GM21717 (cell line): Measurements from ENCODE around the gene TRIAP1.
"Not testable (repeated sequence)": the region's sequence is repeated elsewhere in the genome, so short reads cannot be mapped to it uniquely, and the experiment has no call there.

Experiments
- ATAC-seq: cut with Tn5 transposase; IDR thresholded peaks from one replicate; pipeline ENCODE4 v1.9.1; 2021; ENCODE audit warnings: mild to moderate bottlenecking, moderate library complexity; ENCODE audit not compliant: unreplicated experiment

Gene TRIAP1

DNA sequence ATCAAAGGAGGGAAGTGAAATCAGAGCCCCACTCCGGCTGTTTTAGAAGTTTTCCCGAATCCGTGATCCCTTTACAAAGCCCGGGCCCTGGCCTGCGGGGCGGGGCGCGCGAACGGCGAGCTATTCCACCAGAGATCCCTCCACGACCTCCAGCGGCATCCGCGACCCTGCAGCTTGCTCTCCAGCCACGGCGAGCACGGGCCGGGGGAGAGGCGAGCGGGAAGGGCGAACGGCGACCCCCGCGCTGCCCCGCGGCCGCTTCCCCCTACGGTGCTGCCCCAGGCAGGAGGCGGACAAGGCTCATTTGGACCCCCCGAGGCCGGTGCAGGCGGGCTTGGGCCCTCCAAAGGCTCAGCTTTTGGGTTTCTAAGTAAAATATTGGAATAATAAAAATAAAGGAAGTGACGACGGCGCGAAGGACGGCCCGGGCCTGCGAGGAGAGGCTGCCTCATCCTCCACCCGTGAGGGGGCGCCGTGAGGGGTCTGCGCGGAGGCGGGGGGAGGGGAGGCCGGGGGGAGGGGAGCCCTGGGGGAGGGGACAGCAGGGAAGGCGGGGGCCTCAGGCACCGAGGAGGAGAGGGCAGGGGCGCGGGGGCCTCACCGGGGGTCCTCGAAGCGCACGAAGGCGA lies 22.8 kb upstream of the TRIAP1 start:
- ATAC-seq = peak; percentile 27

DNA sequence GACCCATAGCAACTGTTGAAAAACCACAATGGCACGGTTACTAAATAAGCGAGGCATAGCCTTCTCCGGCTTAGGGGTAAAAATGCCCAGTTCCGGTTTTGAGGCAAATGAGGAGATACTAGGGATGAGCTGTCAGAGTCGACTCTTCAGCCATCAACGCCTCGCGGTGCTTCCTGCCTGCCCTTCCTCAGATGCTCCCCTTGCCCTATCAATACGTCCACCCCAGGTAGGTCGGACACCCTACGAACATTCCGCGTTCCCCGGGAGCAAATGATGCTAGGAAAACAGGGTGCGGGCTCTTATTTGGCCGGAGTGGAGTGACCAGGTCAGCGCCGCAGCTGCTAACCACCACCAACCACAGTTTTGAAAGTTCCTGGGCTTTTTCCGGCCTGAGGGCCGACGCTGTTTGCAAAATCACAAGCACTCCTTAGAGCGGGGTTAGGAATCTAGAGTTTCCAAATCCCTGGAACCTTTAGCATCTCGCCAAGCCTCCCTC lies 22.2 kb upstream of the TRIAP1 start:
- ATAC-seq = peak; percentile 9

GRCh38 chr12:120467439-120467838 lies 21.3 kb upstream of the TRIAP1 start:
- ATAC-seq = no peak

- ATAC-seq = no peak
Measured at GRCh38 chr12:120466560-120467315, 20.6 kb upstream of the TRIAP1 start.

DNA sequence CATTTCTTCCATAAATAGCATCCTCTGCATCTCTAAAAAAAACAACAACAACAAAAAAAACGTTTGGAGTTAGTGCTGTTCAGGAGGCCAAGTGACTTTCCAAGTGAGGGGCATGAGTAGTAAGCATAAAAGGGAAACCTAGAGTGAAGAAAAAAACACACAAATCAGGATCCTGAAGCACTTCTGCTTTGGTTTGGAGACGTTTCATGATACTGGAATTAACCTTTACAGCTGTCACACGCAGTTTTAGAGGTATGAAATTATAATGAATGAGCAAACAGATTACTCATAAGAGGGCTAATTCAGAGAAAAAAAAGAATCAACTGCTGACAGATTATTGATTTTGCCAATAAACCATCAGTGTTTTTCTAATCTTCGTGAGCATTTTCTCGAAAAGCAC lies 19.6 kb upstream of the TRIAP1 start:
- ATAC-seq = no peak

- no peak for ATAC-seq
Measured at GRCh38 chr12:120463712-120464111, 17.5 kb upstream of the TRIAP1 start.

DNA sequence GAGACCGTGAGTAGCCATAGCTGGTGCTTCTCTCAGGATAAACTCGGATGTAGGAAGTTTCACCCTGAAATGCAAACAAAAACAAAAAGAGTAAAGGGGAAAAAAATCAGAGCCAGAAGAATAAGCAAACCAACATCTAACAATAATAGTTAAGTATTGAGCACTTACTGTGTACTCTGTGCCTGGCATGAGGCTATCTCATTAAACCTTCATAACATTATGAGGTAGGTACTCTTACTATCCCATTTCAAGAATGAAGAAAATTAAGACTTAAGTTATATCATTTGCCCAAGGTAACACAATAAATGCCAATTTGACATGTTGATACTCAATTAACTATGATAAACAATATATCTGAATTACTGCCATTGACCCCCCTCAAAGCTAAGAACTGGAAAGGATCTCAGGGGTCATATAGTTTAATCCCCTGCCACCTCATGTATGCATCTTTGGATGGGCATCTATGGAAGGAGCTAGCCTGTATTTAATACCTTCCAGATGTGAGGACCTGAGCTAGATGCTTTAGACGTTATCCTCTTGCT lies 16.0 kb upstream of the TRIAP1 start:
- ATAC-seq = no peak

DNA sequence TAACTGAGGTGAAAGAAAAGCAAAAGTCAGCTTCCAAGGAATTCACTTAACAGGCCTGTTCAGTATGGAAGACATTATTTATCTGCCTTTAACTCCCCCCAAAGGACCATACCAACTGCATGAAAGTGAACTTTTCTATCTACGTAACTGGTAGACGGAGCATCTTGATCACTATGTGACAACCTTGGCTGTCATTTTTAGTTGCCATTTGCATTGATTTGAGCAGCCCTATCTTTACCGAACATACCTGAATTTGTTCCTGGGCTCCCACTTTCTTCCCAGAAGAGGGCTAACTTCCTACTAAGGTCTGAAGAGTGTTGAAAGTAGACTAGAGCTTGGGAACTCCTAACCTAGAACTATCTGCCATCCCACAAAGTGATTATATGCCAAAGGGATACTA lies 14.0 kb upstream of the TRIAP1 start:
- ATAC-seq = no peak

DNA sequence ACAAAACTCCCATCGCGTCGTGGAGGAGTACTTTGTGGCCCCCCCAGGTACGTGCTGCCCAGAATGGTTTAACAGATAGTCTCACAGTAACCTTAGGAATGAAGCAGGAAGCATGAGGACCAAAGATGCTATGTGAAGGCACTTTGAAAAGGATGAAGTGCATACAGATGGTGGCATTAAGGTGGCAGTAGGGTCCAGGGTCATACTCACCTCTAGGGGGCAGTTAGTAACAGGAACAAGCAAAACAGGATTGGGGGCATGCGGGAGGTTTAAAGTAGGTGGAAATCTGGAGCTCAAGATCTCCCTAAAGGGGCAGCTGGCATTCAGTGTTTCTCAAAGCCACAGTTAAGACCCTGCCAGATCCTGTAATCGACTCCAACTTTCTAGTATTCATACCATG lies 10.9 kb upstream of the TRIAP1 start:
- ATAC-seq = no peak

DNA sequence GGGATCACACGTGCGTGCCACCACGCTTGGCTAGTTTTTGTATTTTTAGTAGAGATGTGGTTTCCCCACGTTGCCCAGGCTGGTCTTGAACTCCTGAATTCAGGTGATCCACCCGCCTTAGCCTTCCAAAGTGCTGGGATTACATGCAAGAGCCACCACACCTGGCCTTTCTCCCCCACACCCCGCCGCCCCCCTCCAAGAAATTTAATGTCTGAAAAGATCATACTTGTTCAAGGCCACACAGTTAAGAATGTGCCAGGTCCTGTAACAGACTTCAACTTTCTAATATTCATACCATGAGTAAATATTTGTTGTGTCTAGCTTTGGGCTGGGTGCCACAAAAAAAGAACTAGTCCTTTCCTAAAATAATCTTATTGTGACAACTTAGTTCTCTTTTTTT lies 9.1 kb upstream of the TRIAP1 start:
- no peak for ATAC-seq

DNA sequence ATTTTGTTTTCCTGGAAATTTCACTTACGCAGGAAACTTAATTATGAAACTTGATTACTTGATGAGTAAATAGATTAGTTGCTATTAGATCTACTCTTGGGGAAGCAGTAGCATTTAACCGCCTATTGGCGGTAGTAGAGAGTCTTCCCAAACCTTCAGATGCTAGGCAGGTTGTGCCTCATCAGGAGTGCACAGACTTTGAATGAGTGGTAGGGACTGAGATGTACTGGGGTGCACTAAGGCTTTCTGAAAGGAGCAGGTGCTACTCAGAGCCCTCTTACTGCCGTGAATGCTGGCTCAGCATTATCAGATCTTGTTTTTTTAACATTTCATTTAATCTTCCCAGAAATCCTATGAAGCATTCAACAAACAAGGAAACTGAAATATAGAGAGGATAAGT lies 7.8 kb upstream of the TRIAP1 start:
- no peak for ATAC-seq

GRCh38 chr12:120453060-120453750 lies 7.0 kb upstream of the TRIAP1 start:
- ATAC-seq = no peak

- not testable (repeated sequence) for ATAC-seq
Measured at GRCh38 chr12:120452524-120452923, 6.3 kb upstream of the TRIAP1 start.

- no peak for ATAC-seq
Measured at GRCh38 chr12:120447992-120448391, 1.8 kb upstream of the TRIAP1 start.

DNA sequence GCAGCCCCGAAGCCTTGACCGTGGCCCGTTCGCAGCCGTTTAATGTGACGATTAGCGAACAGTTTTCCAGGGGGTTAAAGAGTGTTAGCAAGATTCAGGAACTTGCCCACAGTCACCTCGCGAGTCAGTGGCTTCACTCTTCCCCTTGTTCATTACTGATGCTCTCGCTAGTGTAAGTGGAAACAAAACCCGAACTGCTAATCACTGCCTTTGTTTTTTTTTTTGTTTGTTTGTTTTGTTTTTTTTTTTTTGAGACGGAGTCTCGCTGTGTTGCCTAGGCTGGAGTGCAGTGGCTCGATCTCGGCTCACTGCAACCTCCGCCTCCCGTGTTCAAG lies 627 bp upstream of the TRIAP1 start:
- not testable (repeated sequence) for ATAC-seq

GRCh38 chr12:120444676-120445075 lies 1.5 kb downstream of the TRIAP1 start:
- ATAC-seq = no peak

GRCh38 chr12:120439646-120440247 lies 6.4 kb downstream of the TRIAP1 start:
- no peak for ATAC-seq

GRCh38 chr12:120438495-120439198 lies 7.5 kb downstream of the TRIAP1 start:
- peak; percentile 7 for ATAC-seq

DNA sequence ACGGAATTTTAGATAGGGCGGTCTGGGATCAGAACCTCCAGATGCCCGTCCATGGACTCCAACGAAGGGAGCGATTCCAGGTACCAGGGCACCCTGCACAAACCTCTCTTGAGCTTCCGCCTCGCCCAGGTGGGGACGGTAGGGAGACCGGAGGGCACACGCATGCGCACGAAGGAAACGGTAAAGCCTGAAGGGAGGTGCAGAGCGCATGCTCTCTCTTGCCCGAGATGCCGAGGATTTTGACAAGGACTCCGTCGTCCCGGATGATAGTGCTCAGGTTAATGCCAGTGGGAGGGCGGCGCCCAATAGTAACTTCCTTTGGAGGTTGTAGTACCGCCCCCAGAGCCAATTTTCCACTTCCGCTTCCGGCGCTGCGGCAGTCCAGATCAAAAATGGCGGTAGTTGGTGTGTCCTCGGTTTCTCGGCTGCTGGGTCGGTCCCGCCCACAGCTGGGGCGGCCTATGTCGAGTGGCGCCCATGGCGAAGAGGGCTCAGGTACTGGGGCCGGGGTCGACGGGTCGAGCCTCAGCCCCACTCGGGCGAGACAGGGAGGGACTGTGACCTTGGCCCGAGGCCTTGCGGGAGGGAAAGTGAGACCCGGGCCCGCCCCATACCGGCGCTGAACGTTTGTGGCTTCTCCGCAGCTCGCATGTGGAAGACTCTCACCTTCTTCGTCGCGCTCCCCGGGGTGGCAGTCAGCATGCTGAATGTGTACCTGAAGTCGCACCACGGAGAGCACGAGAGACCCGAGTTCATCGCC lies 8.3 kb downstream of the TRIAP1 start, which contains the start of gene COX6A1:
Gene COX6A1 (plus strand): TSS at position 379 of the 760 bp plus-strand sequence. CDS start 14 bp downstream, at position 393.
- peak; percentile 90 for ATAC-seq
